ENCODE measurements around the gene TKT. TPM values are rescaled to one million over a fixed set of nuclear protein-coding genes. Genes with fewer than 3 reads are reported as not detected.
"Not testable (repeated sequence)": the region's sequence is repeated elsewhere in the genome, so short reads cannot be mapped to it uniquely, and the experiment has no call there.

Gene TKT
- total RNA-seq, 1 donor from 2014 or later: 315 TPM

- DNase-seq (ENCODE audit: low read depth in 2 of 2): no peak
Measured at GRCh38 chr3:53259427-53260259, 3.8 kb upstream of the TKT start.

- no peak for DNase-seq (ENCODE audit: low read depth in 2 of 2)
Measured at GRCh38 chr3:53258600-53259426, 3.0 kb upstream of the TKT start.

GRCh38 chr3:53257465-53257864, 1.6 kb upstream of the TKT start:
- DNase-seq (ENCODE audit: low read depth in 2 of 2): no peak

GRCh38 chr3:53256704-53257055, 858 bp upstream of the TKT start:
- DNase-seq (ENCODE audit: low read depth in 2 of 2): no peak

- DNase-seq (ENCODE audit: low read depth in 2 of 2): peak in 1 of 2 donors; percentile 40
Measured at GRCh38 chr3:53255423-53255774, 423 bp downstream of the TKT start.

- DNase-seq (ENCODE audit: low read depth in 2 of 2): peak in 1 of 2 donors; percentile 54
Measured at GRCh38 chr3:53254509-53255422, 1.1 kb downstream of the TKT start.

- peak in 1 of 2 donors; percentile 28 for DNase-seq (ENCODE audit: low read depth in 2 of 2)
Measured at GRCh38 chr3:53253707-53254508, 1.9 kb downstream of the TKT start.

GRCh38 chr3:53252947-53253322, 2.9 kb downstream of the TKT start:
- not testable (repeated sequence) for DNase-seq (ENCODE audit: low read depth in 2 of 2)

- DNase-seq (ENCODE audit: low read depth in 2 of 2): no peak
Measured at GRCh38 chr3:53252096-53252946, 3.5 kb downstream of the TKT start.

- DNase-seq (ENCODE audit: low read depth in 2 of 2): peak in 1 of 2 donors; percentile 40
Measured at GRCh38 chr3:53250881-53251605, 4.8 kb downstream of the TKT start.

- no peak for DNase-seq (ENCODE audit: low read depth in 2 of 2)
Measured at GRCh38 chr3:53250453-53250852, 5.4 kb downstream of the TKT start.

- DNase-seq (ENCODE audit: low read depth in 2 of 2): no peak
Measured at GRCh38 chr3:53248161-53248560, 7.7 kb downstream of the TKT start.

GRCh38 chr3:53247619-53248018, 8.2 kb downstream of the TKT start:
- no peak for DNase-seq (ENCODE audit: low read depth in 2 of 2)

- no peak for DNase-seq (ENCODE audit: low read depth in 2 of 2)
Measured at GRCh38 chr3:53244271-53244670, 11.6 kb downstream of the TKT start.

GRCh38 chr3:53243785-53244184, 12.0 kb downstream of the TKT start:
- DNase-seq (ENCODE audit: low read depth in 2 of 2): no peak

- peak in 1 of 2 donors; percentile 48 for DNase-seq (ENCODE audit: low read depth in 2 of 2)
Measured at GRCh38 chr3:53243165-53243564, 12.7 kb downstream of the TKT start.

GRCh38 chr3:53242642-53243041, 13.2 kb downstream of the TKT start:
- DNase-seq (ENCODE audit: low read depth in 2 of 2): no peak

GRCh38 chr3:53242155-53242554, 13.7 kb downstream of the TKT start:
- no peak for DNase-seq (ENCODE audit: low read depth in 2 of 2)

Data from dermis microvascular lymphatic vessel endothelial cell (primary cell).